GM12872 (cell line): Measurements from ENCODE around the gene GSTM2.
"Not testable (repeated sequence)": the region's sequence is repeated elsewhere in the genome, so short reads cannot be mapped to it uniquely, and the experiment has no call there.

Experiments used
- CTCF ChIP-seq: IDR thresholded peaks from 3 replicates; pipeline ENCODE4 v1.5.1; 2011; ENCODE audit warnings: low read depth, mild to moderate bottlenecking, low read length, moderate library complexity; ENCODE audit not compliant: insufficient read depth

The GSTM2 gene

GRCh38 chr1:109691759-109692158 is 23.9 kb downstream of the GSTM2 start:
- TF ChIP-seq CTCF: no peak

DNA sequence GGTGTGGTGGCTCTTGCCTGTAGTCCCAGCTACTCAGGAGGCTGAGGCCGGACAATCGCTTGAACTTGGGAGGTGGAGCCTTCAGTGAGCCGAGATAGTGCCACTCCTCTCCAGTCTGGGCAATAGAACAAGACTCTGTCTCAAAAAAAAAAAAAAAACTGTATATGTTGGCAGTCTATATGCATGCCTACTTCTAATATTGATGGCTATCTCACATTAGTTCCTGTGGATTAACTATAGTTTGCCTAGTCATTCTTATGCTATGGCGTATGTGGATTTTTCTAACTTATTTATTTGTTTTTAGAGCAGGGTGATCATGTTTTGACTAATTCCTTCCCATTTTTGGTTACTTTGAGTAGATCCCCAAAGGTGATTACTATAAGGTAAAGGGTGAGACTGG is 29.2 kb downstream of the GSTM2 start:
- TF ChIP-seq CTCF: no peak

- no peak for TF ChIP-seq CTCF
Measured at GRCh38 chr1:109704173-109704572, 36.3 kb downstream of the GSTM2 start.

GRCh38 chr1:109705411-109705810 is 37.6 kb downstream of the GSTM2 start:
- no peak for TF ChIP-seq CTCF

GRCh38 chr1:109711593-109712320 is 43.9 kb downstream of the GSTM2 start, which contains the start of gene GSTM5:
Gene GSTM5, plus strand, starts transcription at chr1:109712251. Its CDS starts 62 bp downstream, at chr1:109712313.
- TF ChIP-seq CTCF: not testable (repeated sequence)

- no peak for TF ChIP-seq CTCF
Measured at GRCh38 chr1:109712321-109712864, 44.5 kb downstream of the GSTM2 start.

GRCh38 chr1:109713636-109714035 is 45.8 kb downstream of the GSTM2 start:
- no peak for TF ChIP-seq CTCF
